Peyer's patch (tissue), 4 donors: Measurements from ENCODE around the gene LBX2. TPM values are rescaled to one million over a fixed set of nuclear protein-coding genes. Genes with fewer than 3 reads are reported as not detected.

Experiments
- DNase-seq, 3 donors: peaks; one replicate each; pipeline ENCODE4 v3.0.0-alpha.2; 2017 to 2019
- H3K27ac ChIP-seq, 4 donors: fragments of 200-600 bp; sonication (generic); one replicate each; pipeline ENCODE4 v1.5.1; 2016 to 2019
- H3K27me3 ChIP-seq, 2 donors: fragments of 200-600 bp; sonication (generic); one replicate each; pipeline ENCODE4 v1.5.1; 2019
- H3K36me3 ChIP-seq, 3 donors: fragments of 200-600 bp; sonication (generic); one replicate each; pipeline ENCODE4 v1.5.1; 2016 to 2019
- H3K4me1 ChIP-seq, 4 donors: fragments of 200-600 bp; sonication (generic); one replicate each; pipeline ENCODE4 v1.5.1; 2016 to 2019
- H3K4me3 ChIP-seq, 4 donors: fragments of 200-600 bp; sonication (generic); 1 replicate in 3 of 4; 2 replicates in 1 of 4; pipeline ENCODE4 v1.5.1; 2016 to 2019; ENCODE audit warnings: mild to moderate bottlenecking in 1 of 4
- H3K9me3 ChIP-seq, 4 donors: fragments of 200-600 bp; sonication (generic); one replicate each; pipeline ENCODE4 v1.5.1; 2016 to 2019; ENCODE audit warnings: mild to moderate bottlenecking in 1 of 4
- POLR2A ChIP-seq, 2 donors: fragments of 450-650 bp; IDR thresholded peaks; one replicate each; pipeline ENCODE4 v1.5.1; 2017; ENCODE audit warnings: antibody characterized with exemption in 2 of 2, mild to moderate bottlenecking in 2 of 2, moderate library complexity in 2 of 2
- total RNA-seq, 4 donors: library from RNA; depleted of rRNA; stranded (reverse); fragments of >200 nt; gene quantifications; one replicate each; pipeline ENCODE4 v1.1.0, GENCODE V29; 2016
- TF ChIP-seq, protein P1 (sequence below), 6 experiments: fragments of 450-650 bp in 4 of 6; fragments of 200-600 bp in 2 of 6; sonication (generic) in 1 of 6; IDR thresholded peaks; one replicate each; pipeline ENCODE4 v1.5.1; 2017 to 2019; ENCODE audit warnings: antibody characterized with exemption in 6 of 6, mild to moderate bottlenecking in 3 of 6, moderate library complexity in 1 of 6

LBX2 gene
- total RNA-seq, 4 donors from 2014 or later = 2.8 to 6.9 (median 6.8) TPM; not detected in 1

GRCh38 chr2:74515271-74515980 lies 16.0 kb upstream of the LBX2 start:
- DNase-seq = peak in 1 of 3 donors; percentile 62
- H3K4me3 ChIP-seq = peak overlapping the region; percentile 36 to 50 (median 44)
- H3K36me3 ChIP-seq = no peaks in the 10 kb centered on the region
- no peak for TF ChIP-seq POLR2A (IDR thresholded peaks at IDR 0.05)
- TF ChIP-seq, protein P1, sequence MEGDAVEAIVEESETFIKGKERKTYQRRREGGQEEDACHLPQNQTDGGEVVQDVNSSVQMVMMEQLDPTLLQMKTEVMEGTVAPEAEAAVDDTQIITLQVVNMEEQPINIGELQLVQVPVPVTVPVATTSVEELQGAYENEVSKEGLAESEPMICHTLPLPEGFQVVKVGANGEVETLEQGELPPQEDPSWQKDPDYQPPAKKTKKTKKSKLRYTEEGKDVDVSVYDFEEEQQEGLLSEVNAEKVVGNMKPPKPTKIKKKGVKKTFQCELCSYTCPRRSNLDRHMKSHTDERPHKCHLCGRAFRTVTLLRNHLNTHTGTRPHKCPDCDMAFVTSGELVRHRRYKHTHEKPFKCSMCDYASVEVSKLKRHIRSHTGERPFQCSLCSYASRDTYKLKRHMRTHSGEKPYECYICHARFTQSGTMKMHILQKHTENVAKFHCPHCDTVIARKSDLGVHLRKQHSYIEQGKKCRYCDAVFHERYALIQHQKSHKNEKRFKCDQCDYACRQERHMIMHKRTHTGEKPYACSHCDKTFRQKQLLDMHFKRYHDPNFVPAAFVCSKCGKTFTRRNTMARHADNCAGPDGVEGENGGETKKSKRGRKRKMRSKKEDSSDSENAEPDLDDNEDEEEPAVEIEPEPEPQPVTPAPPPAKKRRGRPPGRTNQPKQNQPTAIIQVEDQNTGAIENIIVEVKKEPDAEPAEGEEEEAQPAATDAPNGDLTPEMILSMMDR (IDR thresholded peaks at IDR 0.05) = no peak
- peaks cover 0 to 3% (median 0%) of the 10 kb centered on the region in 4 donors for H3K9me3 ChIP-seq
- H3K27ac ChIP-seq = no peak overlapping the region
- H3K4me1 ChIP-seq = peaks cover 4 to 29% (median 22%) of the 10 kb centered on the region in 4 donors
- peaks cover 0 to 56% of the 10 kb centered on the region in 2 donors for H3K27me3 ChIP-seq

DNA sequence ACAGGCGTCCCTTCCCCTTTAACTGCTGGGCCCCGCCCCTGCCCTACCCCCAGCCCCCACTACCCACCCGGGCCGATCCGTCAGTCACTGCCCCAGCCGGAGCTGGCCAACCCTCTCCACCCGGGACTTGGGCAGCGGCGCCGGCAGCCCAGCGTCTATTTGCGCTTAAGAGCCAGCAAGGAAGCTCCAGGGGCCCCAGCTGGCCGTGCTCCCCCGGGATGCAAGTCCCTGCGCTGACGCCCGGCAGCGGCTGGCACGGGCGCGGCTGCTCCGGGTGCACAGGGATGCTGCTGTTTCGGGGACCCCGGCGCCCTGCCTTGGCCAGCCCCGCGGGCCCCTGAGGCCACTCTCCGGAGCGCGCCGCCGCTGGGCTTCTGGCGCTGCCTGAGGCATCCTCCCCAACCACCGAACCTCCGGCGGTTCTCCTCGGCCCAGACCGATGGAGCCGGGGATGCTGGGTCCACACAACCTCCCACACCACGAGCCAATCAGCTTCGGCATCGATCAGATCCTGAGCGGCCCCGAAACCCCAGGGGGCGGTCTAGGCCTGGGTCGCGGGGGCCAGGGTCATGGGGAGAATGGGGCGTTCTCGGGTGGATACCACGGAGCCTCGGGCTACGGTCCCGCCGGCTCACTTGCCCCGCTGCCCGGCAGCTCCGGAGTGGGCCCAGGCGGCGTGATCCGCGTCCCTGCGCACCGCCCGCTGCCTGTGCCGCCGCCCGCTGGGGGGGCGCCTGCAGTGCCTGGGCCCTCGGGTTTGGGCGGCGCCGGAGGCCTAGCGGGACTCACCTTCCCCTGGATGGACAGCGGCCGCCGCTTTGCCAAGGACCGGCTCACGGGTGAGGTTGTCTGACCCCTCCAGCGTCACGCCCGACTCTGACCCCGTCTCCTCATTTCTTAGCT lies 15.2 kb upstream of the LBX2 start, which contains the start of gene TLX2:
Gene TLX2 (plus strand): TSS at position 83 of the 903 bp plus-strand sequence. CDS start 357 bp downstream, at position 440.
- no peak for TF ChIP-seq POLR2A (IDR thresholded peaks at IDR 0.05)
- TF ChIP-seq, protein P1 (IDR thresholded peaks at IDR 0.05) = no peak
- peak within 1 kb of the TSS in 3 of 4 donors; percentile 17 to 50 (median 27) for H3K4me3 ChIP-seq
- no peak within 1 kb of the TSS for H3K27ac ChIP-seq

GRCh38 chr2:74513605-74514367 lies 14.4 kb upstream of the LBX2 start:
- Histone ChIP-seq H3K27me3 (peaks cover 0 to 56% of the 10 kb centered on the region in 2 donors), H3K27ac (no peak overlapping the region), H3K4me1 (peaks cover 4 to 29% (median 22%) of the 10 kb centered on the region in 4 donors), H3K9me3 (peaks cover 0 to 3% (median 0%) of the 10 kb centered on the region in 4 donors), H3K4me3 (peak overlapping the region in 3 of 4 donors; percentile 17 to 50 (median 27)), H3K36me3 (no peaks in the 10 kb centered on the region)
- peak in 1 of 3 donors; percentile 50 for DNase-seq
- no peak for TF ChIP-seq POLR2A (IDR thresholded peaks at IDR 0.05)
- TF ChIP-seq, protein P1 (IDR thresholded peaks at IDR 0.05) = no peak

More for the DNA sequence above, 15.2 kb upstream of the LBX2 start, which contains the start of gene TLX2:
- Histone ChIP-seq H3K4me1 (peaks cover 4 to 29% (median 22%) of the 10 kb centered on the region in 4 donors), H3K27me3 (peaks cover 0 to 56% of the 10 kb centered on the region in 2 donors), H3K36me3 (no peaks in the 10 kb centered on the region), H3K9me3 (peaks cover 0 to 3% (median 0%) of the 10 kb centered on the region in 4 donors)
- peak in 1 of 3 donors; percentile 55 for DNase-seq

GRCh38 chr2:74512744-74513604 lies 13.6 kb upstream of the LBX2 start:
- peaks cover 4 to 35% (median 24%) of the 10 kb centered on the region in 4 donors for H3K4me1 ChIP-seq
- no peaks in the 10 kb centered on the region for H3K36me3 ChIP-seq
- H3K9me3 ChIP-seq = peaks cover 0 to 3% (median 0%) of the 10 kb centered on the region in 4 donors
- DNase-seq = peak in 1 of 3 donors; percentile 44
- TF ChIP-seq, protein P1 (IDR thresholded peaks at IDR 0.05) = no peak
- TF ChIP-seq POLR2A (IDR thresholded peaks at IDR 0.05) = no peak
- no peak overlapping the region for H3K4me3 ChIP-seq
- H3K27ac ChIP-seq = no peak overlapping the region
- H3K27me3 ChIP-seq = peaks cover 0 to 56% of the 10 kb centered on the region in 2 donors
